CD4-positive, alpha-beta T cell treated with Interleukin-1 beta for 1 hour (primary cell): ENCODE results near the gene HSD11B1L.
"Not testable (repeated sequence)": the region's sequence is repeated elsewhere in the genome, so short reads cannot be mapped to it uniquely, and the experiment has no call there.

Experiments used
- DNase-seq, 2 donors: peaks; one replicate each; pipeline ENCODE4 v3.0.0-alpha.2; 2020 to 2022

Gene HSD11B1L

DNA sequence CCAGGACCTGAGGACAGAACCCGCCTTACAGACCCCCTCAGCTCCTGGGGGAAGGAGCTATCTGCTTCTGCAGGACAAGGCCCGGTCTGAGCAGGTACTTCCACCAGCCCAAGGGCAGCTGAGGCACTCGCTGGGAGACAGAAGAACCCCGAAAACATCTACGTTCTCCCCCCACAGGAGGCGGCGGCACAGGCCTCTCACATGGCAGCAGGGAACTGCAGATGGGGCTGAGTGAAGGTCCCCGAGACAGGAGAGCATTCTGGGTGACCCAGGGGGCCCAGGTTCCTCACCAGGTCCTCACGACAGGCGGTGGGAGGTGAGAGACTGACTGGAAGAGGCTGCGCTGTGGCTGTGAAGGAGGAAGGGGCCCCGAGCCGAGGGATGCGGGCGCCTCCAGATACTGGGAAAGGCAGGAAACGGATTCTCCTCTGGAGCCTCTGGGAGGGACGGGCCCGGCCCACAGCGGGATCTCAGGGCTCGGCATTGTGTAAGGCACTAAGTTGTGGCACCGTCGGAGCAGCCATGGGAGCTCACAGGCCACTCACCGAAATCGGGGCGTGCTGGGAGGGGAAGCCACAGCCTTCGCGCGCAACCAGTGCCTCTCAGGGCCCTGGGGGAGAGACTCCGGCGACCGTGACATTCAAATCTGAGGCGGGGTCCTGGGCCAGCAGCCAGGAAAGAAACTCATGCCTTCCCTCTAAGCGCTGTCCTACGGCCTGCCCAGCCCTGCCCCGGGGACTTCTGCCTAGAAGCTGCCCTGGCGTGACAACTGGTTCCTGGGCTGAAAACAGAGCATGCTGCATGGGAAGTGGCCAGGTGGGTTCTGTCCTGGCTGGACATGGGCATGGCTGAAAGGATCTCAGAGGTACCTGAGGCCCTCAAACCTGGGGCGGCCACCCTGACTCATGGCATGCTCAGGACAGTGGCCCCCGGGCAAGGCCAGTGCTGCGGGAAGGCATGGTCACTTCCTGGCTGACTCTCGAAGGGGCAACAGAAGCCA lies 23.3 kb downstream of the HSD11B1L start:
- no peak for DNase-seq

DNA sequence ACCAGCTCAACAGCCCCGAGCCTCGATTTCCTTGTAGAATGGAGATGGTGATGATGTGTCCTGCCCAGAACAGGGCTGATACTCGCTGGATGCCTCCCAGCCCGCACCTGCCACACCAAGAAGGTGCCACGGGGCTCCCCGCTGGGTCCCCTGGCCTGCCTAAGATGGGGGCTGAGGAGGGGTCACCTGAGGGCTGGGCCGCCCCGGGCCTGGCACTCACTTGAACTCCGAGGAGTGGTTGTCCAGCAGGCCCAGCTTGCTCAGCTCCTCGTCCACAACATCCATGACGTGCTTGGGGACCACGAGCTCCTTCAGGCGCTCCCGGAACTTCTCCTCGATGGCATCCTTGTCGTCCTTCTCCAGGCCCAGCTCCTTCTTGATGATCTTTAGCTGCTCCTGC lies 24.7 kb downstream of the HSD11B1L start:
- no peak for DNase-seq

DNA sequence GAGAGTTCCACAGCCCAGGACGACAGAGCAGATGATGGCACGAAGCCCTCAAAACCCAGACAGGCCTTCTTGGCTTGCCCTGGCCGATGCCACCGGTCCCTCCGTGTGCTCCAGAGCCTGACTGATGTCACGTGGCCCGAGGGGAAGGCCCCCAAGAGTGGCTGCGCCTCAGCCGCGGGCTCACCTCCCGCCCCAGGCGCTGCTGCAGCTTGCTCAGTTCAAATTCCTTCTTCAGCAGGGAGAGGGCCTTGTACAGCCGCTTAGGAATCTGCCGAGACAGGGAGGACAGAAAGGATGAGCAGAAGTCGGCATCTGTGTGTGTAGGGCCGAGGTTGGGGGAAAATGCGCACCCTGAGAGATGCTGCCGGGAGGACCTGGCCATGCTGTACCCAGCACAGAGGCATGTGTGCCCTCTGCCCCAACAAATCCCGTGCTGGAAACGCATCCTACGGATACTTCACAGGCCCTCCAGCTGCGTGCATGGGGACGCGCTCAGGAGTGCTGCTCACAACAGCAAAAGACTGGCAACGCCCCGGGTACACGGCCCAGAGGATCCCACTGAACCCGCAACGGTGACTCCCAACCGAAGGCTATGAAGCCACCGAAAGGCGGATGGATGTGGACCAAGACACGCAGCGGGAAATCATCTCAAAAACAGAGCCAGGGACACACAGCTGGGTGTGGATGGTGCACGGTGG lies 26.2 kb downstream of the HSD11B1L start:
- DNase-seq = no peak

DNA sequence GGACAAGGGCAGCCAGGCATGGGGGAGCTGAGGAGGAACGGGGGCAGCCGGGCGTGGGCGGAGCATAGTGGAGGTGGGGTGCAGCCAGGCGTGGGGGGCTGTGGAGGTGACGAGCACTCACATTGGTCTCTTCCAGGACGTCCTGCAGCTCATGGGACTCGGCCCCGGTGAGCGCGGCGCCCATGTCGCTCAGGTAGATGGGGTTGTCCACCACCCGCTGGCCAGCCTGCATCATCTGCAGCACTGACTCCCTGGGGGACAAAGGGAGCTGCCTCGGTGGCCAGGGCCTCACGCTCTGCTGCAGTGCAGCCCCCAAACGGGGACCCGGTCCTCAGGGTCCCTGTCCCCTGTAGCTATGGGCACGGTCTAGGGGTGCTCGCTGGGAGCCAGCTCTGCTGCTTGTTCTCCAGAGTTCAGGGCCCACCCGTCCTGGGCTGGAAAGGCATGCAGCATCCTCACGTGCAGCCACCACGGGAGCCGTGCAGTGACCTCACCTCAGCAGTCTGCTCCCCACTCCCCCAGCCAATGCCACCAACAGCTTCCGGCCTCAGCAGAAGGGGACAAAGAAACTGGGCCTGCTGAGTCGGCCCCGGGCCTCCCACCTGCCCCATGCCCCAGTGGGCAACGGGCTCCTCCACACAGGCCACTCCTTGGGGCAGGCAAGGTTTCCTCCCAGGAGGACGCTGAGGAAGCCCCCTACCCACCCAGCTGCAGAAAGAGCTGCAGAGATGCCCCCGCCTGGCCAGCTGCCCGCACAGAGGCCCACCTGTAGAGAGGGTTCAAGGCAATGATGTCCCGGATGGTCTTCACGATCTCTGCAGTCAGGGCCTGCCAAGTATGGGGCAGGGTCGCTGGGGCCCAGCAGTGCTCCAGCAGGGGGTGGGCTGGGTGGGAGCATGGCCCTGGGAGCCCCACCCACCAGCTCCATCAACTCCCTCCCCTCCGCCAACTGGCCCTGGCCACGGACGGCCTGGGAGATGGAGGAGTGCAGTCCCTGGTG lies 27.0 kb downstream of the HSD11B1L start:
- DNase-seq = no peak

DNA sequence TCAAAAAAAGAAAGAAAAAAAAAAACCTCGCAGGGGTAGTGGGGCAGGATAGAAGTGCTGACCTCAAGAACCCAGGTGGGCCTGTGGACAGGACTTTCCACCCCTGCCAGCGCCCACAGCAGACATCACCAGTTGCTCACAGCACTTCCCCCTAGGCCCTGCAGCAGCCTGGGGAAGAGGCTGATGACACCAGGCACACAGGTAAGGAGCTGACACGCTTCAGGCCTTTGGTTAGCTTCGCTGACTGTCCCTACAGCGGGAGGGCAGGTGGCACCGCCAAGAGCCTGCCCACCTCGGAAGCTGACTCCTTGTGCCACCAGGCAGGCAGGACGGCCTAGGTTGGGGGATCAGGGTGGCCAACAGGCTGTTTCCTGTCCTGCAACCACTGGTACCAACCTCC lies 30.2 kb downstream of the HSD11B1L start:
- no peak for DNase-seq

DNA sequence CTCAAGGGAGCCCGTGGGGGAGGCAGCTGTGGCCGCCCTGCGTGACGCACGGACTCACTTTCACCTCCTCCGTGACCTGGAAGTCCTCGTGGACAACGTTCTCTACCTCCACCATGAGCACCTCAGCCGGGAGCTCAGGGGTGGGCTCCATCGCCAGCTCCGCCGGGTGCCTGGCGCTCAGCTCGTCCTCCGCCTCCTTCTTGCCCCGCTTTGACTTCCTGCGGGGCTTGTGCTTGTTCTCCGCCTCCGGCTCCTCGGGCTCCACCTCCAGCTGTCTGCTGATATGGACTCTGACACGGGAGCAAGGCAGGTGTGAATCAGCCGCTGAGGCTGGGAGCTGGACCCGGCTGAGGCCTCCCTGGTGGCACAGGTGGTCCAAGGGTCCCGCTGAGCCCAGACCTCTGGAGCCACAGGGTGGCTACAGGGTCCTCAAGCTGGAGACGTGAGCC lies 30.9 kb downstream of the HSD11B1L start:
- DNase-seq = no peak

DNA sequence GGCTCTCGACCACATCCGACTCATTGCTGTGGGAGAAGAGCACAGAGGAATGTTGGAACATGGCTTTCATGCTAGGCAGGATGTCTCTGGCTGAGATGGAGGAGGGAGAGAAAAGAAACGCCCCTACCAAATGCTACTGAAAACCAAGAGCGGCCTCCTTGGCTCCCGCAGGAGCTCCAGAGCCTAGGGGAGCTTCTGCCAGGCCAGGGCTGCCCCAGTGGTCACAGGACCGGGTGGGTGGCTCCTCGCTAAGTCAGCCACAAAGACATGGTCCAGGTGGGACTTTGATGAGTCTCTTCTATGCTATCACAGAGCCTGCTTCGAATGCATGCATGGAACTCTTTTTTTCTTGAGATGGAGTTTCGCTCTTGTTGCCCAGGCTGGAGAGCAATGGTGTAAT lies 32.4 kb downstream of the HSD11B1L start:
- no peak for DNase-seq

DNA sequence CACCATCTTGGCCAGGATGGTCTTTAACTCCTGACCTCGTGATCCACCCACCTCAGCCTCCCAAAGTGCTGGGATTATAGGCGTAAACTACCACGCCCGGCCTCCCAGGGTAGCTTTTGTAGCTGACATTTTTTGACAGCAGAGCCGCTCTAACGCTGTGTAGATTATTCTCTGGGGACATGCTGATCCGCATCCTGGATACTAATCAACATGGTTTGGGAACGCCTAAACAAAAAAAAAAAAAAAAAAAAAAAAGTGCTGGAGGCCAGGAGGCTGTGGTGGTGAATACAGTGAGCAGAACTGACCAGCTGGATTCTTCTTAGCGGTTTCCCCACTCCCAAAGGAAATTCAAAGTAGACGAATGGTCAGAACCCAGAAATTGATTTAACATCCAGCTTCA lies 34.0 kb downstream of the HSD11B1L start:
- DNase-seq = no peak

DNA sequence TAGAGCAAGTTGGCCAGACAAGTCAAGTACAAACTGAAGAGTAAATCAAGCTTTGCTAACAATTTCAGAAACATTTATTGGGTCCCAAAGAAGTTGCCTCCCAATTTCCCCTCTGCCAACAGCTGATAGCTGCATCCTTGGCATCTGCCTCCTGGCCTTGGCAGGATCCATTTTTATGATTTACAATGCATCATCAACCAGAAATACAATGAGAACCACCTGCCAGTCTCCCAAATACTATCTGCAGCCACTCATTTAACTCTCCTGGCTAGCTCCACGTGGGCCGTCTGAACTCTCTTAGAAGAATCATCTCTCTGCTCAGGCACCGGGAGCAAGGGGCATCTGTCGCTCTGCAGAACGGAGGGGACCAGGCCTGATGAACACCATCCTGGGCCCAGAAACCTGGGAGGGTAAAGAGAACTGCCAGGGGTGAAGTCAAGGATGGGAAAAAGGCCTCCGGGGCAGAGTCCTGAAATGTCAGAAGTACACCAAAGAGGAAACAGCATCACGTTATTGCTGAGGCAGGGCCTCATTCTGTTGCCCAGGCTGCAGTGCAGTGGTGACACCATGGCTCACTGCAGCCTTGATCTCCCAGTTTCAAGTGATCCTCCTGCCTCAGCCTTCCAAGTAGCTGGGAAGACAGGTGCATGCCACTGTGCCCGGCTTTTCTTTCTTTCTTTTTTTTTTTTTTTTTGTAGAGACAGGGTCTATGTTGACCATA lies 36.5 kb downstream of the HSD11B1L start:
- no peak for DNase-seq

DNA sequence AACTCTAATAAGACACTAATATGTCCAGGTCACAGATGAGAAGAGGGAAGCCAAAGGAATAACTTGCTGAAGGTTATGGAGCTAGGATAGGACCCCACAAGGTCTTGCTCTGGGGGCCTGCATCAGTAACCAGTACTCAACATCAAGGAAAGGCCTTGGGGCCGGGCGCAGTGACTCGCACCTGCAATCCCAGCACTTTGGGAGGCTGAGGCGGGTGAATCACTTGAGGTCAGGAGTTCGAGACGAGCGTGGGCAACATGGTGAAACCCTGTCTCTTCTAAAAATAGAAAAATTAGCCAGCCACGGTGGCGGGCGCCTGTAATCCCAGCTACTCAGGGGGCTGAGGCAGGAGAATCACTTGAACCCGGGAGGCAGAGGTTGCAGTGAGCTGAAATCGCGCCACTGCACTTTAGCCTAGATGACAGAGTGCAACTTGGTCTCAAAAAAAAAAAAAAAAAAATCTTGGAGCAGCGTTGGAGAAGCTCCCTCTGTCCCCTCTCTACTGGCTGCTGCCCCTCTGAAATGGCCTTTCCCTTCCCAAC lies 37.3 kb downstream of the HSD11B1L start:
- DNase-seq = no peak

DNA sequence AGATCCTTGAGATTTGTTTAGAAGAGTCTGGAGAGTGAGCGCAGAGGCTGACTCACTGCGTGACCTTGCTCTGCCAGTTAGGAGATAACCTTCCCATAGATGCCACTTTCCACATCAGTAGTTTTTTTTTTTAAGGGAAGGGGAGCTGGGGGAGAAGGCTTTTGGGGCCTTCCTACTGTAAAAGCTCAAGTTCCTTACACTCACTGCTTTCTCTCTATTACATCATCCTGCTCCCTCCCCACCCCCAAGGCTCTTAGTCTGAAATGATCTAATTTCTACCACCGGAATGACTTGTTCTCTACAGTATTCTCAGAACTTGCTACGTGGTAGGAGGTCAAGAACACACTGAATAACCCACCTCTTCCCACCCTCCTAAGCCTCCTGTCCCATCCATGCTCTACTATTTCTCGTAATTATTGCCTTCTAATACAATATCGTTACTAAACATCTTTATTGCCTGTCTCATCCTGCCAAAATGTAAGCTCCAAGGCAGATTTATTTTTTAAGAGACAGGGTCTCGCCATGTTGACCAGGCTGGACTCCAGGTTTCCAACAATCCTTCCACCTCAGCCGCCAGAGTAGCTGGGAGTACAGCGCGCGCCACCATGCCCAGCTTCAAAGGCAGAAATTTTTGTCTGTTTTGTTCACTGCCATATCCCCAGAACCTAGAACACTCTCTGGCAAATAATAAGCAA lies 37.9 kb downstream of the HSD11B1L start:
- DNase-seq = no peak

DNA sequence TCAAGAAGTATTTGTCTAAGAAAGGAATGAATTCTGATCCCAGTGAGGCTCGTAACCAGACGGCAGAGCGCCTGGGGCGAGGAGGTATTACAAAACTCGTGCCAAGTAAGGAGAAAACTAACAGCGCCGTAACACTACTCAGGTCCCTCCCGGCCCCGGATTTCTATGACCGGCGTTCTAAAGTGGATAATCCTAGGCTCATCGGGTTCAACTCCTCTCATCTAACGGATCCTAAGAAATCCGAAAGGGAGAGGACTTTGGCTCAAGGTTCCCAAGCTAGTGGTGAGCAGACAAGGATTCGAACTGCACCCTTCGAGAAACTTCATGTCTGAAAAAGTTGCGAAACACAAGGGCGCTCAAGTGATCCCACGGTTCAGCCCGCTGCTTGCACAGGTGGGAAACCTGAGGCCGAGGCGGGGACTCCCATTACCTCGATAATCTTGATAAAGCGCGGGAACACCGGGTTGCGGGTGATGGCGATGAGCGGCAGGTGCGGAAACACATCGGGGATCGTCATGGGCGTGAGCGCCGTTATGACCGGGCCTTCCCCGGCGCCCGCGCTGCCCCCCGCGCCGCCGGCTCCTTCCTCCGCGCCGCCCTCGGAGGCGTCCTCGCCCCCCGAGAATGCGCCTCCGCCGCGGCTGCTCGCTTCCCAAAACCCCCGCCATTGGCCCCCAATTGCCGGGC lies 38.6 kb downstream of the HSD11B1L start:
- DNase-seq = peak in 1 of 2 donors; percentile 27

DNA sequence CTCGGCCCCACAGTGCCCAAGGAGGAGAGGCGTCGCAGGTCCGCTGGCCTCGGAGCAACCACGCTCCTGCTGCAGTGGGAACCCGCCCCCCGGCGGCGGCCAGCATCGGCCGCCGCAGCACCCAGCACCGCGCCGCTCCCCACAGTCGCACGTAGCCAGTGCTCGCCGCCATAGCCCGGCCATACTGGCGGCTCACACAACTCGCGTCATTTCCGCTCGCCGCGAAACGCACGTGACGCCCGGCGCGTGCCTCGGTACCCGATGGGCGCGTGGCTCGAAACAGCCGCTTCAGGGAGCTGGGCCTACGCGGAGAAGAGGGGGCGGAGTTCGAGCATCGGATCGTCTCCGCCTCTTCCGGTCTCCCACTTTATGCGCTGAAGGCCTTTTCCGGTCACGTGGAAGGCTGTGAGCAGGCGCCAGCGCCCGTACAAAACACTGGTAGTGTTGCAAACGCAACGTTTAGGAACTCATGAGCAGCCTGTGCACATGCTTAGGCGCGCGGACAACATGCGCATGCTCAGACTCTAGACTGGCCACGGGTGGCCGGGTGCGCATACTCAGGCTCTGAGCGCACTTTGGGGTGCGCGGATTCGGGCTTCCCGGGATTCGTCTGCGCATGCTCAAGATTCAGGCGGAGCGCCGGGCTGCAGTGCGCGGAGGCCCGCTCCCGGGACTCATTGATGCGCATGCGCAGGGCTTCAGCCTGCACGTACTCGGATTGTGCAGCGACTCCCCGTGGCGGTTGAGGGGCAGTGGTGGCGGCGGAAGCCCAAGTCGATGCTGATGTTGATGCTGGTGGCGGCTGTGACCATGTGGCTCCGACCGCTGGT lies 39.3 kb downstream of the HSD11B1L start, which contains the start of the genes CATSPERD and LONP1:
Gene CATSPERD (plus strand): TSS at position 677 of the 830 bp plus-strand sequence. CDS start 101 bp downstream, at position 778.
Gene LONP1 (minus strand): TSS at position 186 of the 830 bp plus-strand sequence. CDS start 14 bp downstream, at position 172.
- DNase-seq = peak; percentile 98 to 99

DNA sequence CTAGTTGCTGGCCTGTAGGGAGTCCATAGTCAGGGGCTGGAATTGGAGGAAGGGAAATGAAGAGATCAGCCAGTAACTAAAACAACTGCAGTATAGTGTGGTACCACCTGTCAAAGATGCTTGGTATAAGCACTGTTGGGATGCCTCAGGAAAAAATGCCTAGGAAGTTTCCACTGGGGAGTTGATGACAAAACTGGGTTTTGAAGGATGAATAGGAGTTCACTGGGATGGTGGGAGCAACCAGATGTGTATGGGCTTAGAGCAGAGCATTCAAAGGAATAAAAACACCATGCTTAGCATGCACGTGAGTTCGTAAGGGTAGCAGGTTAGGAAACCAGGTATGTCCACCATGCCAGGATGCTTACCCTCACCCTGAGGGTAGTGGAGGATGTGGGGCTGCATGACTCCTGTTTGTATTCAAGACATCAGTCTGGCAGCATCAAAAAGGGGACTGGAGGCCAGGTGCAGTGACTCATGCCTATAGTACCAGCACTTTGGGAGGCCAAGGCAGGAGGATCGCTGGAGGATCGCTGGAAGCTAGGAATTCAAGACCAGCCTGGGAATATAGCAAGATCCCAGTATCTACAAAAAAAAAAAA lies 46.7 kb downstream of the HSD11B1L start:
- DNase-seq = no peak

DNA sequence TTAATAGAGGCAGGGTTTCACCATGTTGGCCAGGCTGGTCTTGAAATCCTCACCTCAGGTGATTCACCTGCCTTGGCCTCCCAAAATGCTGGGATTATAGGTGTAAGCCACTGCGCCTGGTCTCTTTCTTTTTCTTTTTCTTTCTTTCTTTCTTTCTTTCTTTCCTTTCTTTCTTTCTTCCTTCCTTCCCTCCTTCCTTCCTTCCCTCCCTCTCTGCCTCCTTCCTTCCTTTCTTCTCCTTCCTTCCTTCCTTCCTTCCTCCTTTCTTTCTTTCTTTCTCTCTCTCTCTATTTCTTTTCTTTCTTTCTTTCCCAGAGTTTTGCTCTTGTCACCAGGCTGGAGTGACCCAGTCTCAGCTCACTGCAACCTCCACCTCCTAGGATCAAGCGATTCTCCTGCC lies 52.3 kb downstream of the HSD11B1L start:
- DNase-seq = not testable (repeated sequence)
